OCI-LY3 (cell line): Measurements from ENCODE around the gene KEAP1.

Source experiments
- EZH2phosphoT487 ChIP-seq: fragments of 200-600 bp; shearing (Covaris generic); IDR thresholded peaks from 2 replicates; pipeline ENCODE4 v1.6.1; 2018; ENCODE audit warnings: antibody characterized with exemption, mixed run types, low read depth
- TF ChIP-seq, protein P1 (sequence below): fragments of 200-600, 300-600 bp; sonication (generic); IDR thresholded peaks from 2 replicates; pipeline ENCODE4 v1.5.1; 2014; ENCODE audit warnings: antibody characterized with exemption, low read length, low read depth

DNA sequence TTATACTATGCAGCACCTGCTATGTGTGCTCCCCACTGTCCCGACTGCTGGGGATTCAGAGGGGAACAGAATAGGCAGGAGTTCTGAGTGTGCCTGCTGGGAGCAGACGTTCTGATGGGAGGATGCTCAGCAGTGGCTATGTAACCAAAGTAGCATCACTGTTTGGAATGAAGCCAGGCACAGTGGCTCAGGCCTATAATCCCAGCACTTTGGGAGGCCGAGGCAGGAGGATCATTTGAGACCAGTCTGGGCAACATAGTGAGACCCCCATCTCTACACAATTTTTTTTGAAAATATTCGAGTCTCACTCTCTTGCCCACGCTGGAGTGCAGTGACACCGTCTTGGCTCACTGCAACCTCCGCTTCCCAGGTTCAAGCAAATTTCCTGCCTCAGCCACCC lies 46.6 kb upstream of the KEAP1 start:
- TF ChIP-seq, protein P1, sequence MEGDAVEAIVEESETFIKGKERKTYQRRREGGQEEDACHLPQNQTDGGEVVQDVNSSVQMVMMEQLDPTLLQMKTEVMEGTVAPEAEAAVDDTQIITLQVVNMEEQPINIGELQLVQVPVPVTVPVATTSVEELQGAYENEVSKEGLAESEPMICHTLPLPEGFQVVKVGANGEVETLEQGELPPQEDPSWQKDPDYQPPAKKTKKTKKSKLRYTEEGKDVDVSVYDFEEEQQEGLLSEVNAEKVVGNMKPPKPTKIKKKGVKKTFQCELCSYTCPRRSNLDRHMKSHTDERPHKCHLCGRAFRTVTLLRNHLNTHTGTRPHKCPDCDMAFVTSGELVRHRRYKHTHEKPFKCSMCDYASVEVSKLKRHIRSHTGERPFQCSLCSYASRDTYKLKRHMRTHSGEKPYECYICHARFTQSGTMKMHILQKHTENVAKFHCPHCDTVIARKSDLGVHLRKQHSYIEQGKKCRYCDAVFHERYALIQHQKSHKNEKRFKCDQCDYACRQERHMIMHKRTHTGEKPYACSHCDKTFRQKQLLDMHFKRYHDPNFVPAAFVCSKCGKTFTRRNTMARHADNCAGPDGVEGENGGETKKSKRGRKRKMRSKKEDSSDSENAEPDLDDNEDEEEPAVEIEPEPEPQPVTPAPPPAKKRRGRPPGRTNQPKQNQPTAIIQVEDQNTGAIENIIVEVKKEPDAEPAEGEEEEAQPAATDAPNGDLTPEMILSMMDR = no peak
- no peak for TF ChIP-seq EZH2phosphoT487
